ENCODE measurements around the gene ANKDD1B.

ANKDD1B gene

GRCh38 chr5:75701856-75702255 lies 90.6 kb downstream of the ANKDD1B start:
- CTCF ChIA-PET: no interaction called here
- no peak for TF ChIP-seq CTCF (IDR thresholded peaks at IDR 0.05; ENCODE audit: insufficient read depth, low read length, missing control alignments)

GRCh38 chr5:75706016-75706415 lies 94.8 kb downstream of the ANKDD1B start:
- CTCF ChIA-PET: no interaction called here
- no peak overlapping the region for H3K4me3 ChIP-seq (ENCODE audit: low read depth, low read length)
- DNase-seq (ENCODE audit: low read depth, low spot score): no peak
- TF ChIP-seq CTCF (IDR thresholded peaks at IDR 0.05; ENCODE audit: insufficient read depth, low read length, missing control alignments): no peak
- POLR2A ChIA-PET: no interaction called here

More at GRCh38 chr5:75701856-75702255, 90.6 kb downstream of the ANKDD1B start:
- POLR2A ChIA-PET: no interaction called here
- no peak overlapping the region for H3K4me3 ChIP-seq (ENCODE audit: low read depth, low read length)
- DNase-seq (ENCODE audit: low read depth, low spot score): no peak

GRCh38 chr5:75706775-75707174 lies 95.5 kb downstream of the ANKDD1B start:
- no peak overlapping the region for H3K4me3 ChIP-seq (ENCODE audit: low read depth, low read length)
- TF ChIP-seq CTCF (IDR thresholded peaks at IDR 0.05; ENCODE audit: insufficient read depth, low read length, missing control alignments): no peak
- ChIA-PET CTCF (no interaction called here), POLR2A (no interaction called here)
- DNase-seq (ENCODE audit: low read depth, low spot score): no peak

- CTCF ChIA-PET: no interaction called here
- POLR2A ChIA-PET: no interaction called here
- TF ChIP-seq CTCF (IDR thresholded peaks at IDR 0.05; ENCODE audit: insufficient read depth, low read length, missing control alignments): no peak
- H3K4me3 ChIP-seq (ENCODE audit: low read depth, low read length): no peak overlapping the region
- no peak for DNase-seq (ENCODE audit: low read depth, low spot score)
Measured at GRCh38 chr5:75707911-75708509, 96.8 kb downstream of the ANKDD1B start.

- no peak overlapping the region for H3K4me3 ChIP-seq (ENCODE audit: low read depth, low read length)
- ChIA-PET POLR2A (no interaction called here), CTCF (no interaction called here)
- no peak for DNase-seq (ENCODE audit: low read depth, low spot score)
- no peak for TF ChIP-seq CTCF (IDR thresholded peaks at IDR 0.05; ENCODE audit: insufficient read depth, low read length, missing control alignments)
Measured at GRCh38 chr5:75710637-75711036, 99.4 kb downstream of the ANKDD1B start.

- TF ChIP-seq CTCF (IDR thresholded peaks at IDR 0.05; ENCODE audit: insufficient read depth, low read length, missing control alignments): no peak
- DNase-seq (ENCODE audit: low read depth, low spot score): no peak
- no peak overlapping the region for H3K4me3 ChIP-seq (ENCODE audit: low read depth, low read length)
- CTCF ChIA-PET: no interaction called here
- POLR2A ChIA-PET: no interaction called here
Measured at GRCh38 chr5:75711151-75711550, 99.9 kb downstream of the ANKDD1B start.

All from AG04449 (cell line).